DND-41 (cell line): ENCODE data around the gene C3orf85.

Experiments used
- ATAC-seq: fragments of 200-7000 bp; cut with Tn5 transposase; 3 replicates; pipeline ENCODE4 v1.9.1; 2021; ENCODE audit warnings: low read depth; ENCODE audit not compliant: insufficient read depth
- DNase-seq: peaks from one replicate; pipeline ENCODE4 v3.0.0-alpha.2; 2020
- H2AFZ ChIP-seq: 2 replicates; pipeline ENCODE4 v1.6.0; 2012; ENCODE audit warnings: low read depth, low read length
- H3K27ac ChIP-seq: 2 replicates; pipeline ENCODE4 v1.5.1; 2012; ENCODE audit warnings: low read length, inconsistent platforms
- H3K27me3 ChIP-seq: fragments of 200-600 bp; sonication (generic); 2 replicates; pipeline ENCODE4 v1.6.0; 2012; ENCODE audit warnings: low read length, mild to moderate bottlenecking, inconsistent platforms; ENCODE audit not compliant: insufficient read depth, poor library complexity
- H3K36me3 ChIP-seq: 2 replicates; pipeline ENCODE4 v1.5.1; 2012; ENCODE audit warnings: low read length, inconsistent platforms; ENCODE audit not compliant: insufficient read depth
- H3K4me1 ChIP-seq: 2 replicates; pipeline ENCODE4 v1.5.1; 2012; ENCODE audit warnings: mild to moderate bottlenecking, low read length; ENCODE audit not compliant: insufficient read depth
- H3K4me2 ChIP-seq: 2 replicates; pipeline ENCODE4 v1.6.0; 2012; ENCODE audit warnings: mild to moderate bottlenecking, moderate library complexity, low read length, inconsistent platforms; ENCODE audit not compliant: insufficient read depth
- H3K4me3 ChIP-seq, 2 experiments: fragments of 200-600 bp in 1 of 2; shearing (Covaris generic) in 1 of 2; 2 replicates each; pipeline ENCODE4 v1.5.1; 2012 to 2016; ENCODE audit warnings: inconsistent platforms in 2 of 2, low read length in 2 of 2, mild to moderate bottlenecking in 2 of 2, low read depth in 1 of 2, moderate library complexity in 1 of 2
- H3K79me2 ChIP-seq: 2 replicates; pipeline ENCODE4 v1.6.0; 2012; ENCODE audit warnings: low read length, inconsistent platforms; ENCODE audit not compliant: insufficient read depth
- H3K9ac ChIP-seq: 2 replicates; pipeline ENCODE4 v1.6.0; 2012; ENCODE audit warnings: low read depth, mild to moderate bottlenecking, inconsistent platforms, low read length, moderate library complexity
- H3K9me3 ChIP-seq: 2 replicates; pipeline ENCODE4 v1.5.1; 2012; ENCODE audit warnings: low read length, moderate library complexity, mild to moderate bottlenecking, inconsistent platforms; ENCODE audit not compliant: insufficient read depth, severe bottlenecking
- H4K20me1 ChIP-seq: 2 replicates; pipeline ENCODE4 v1.6.0; 2012; ENCODE audit warnings: low read length; ENCODE audit not compliant: insufficient read depth
- EZH2 ChIP-seq: IDR thresholded peaks from 3 replicates; pipeline ENCODE4 v1.6.1; 2012; ENCODE audit warnings: borderline replicate concordance, low read depth, mild to moderate bottlenecking, moderate library complexity, low read length, inconsistent platforms; ENCODE audit not compliant: severe bottlenecking
- TF ChIP-seq, protein P1 (sequence below): IDR thresholded peaks from 2 replicates; pipeline ENCODE4 v1.5.1; 2012; ENCODE audit warnings: borderline replicate concordance, low read length, moderate library complexity, mild to moderate bottlenecking; ENCODE audit not compliant: poor library complexity, severe bottlenecking; ENCODE audit errors: extremely low read depth

C3orf85 gene

GRCh38 chr3:109195815-109196214, 59.3 kb downstream of the C3orf85 start:
- H3K9me3 ChIP-seq, result no peaks in the 10 kb centered on the region
- H3K36me3 ChIP-seq, result no peaks in the 10 kb centered on the region
- no peaks in the 10 kb centered on the region for H4K20me1 ChIP-seq
- no peaks in the 10 kb centered on the region for H3K27me3 ChIP-seq
- H3K4me2 ChIP-seq, result no peak overlapping the region
- no peaks in the 10 kb centered on the region for H3K79me2 ChIP-seq
- no peak overlapping the region for H3K27ac ChIP-seq
- TF ChIP-seq EZH2, result no peak
- TF ChIP-seq, protein P1, sequence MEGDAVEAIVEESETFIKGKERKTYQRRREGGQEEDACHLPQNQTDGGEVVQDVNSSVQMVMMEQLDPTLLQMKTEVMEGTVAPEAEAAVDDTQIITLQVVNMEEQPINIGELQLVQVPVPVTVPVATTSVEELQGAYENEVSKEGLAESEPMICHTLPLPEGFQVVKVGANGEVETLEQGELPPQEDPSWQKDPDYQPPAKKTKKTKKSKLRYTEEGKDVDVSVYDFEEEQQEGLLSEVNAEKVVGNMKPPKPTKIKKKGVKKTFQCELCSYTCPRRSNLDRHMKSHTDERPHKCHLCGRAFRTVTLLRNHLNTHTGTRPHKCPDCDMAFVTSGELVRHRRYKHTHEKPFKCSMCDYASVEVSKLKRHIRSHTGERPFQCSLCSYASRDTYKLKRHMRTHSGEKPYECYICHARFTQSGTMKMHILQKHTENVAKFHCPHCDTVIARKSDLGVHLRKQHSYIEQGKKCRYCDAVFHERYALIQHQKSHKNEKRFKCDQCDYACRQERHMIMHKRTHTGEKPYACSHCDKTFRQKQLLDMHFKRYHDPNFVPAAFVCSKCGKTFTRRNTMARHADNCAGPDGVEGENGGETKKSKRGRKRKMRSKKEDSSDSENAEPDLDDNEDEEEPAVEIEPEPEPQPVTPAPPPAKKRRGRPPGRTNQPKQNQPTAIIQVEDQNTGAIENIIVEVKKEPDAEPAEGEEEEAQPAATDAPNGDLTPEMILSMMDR, result no peak
- H3K9ac ChIP-seq, result no peak overlapping the region
- no peaks in the 10 kb centered on the region for H3K4me1 ChIP-seq
- no peak for DNase-seq
- no peak overlapping the region for H3K4me3 ChIP-seq
- no peak overlapping the region for H2AFZ ChIP-seq
- ATAC-seq, result no peak
